GM19043 (cell line): ENCODE data around the gene POLR2M.

Source experiments
- ATAC-seq: cut with Tn5 transposase; IDR thresholded peaks from one replicate; pipeline ENCODE4 v1.9.1; 2021; ENCODE audit warnings: low read depth; ENCODE audit not compliant: unreplicated experiment

The POLR2M gene

DNA sequence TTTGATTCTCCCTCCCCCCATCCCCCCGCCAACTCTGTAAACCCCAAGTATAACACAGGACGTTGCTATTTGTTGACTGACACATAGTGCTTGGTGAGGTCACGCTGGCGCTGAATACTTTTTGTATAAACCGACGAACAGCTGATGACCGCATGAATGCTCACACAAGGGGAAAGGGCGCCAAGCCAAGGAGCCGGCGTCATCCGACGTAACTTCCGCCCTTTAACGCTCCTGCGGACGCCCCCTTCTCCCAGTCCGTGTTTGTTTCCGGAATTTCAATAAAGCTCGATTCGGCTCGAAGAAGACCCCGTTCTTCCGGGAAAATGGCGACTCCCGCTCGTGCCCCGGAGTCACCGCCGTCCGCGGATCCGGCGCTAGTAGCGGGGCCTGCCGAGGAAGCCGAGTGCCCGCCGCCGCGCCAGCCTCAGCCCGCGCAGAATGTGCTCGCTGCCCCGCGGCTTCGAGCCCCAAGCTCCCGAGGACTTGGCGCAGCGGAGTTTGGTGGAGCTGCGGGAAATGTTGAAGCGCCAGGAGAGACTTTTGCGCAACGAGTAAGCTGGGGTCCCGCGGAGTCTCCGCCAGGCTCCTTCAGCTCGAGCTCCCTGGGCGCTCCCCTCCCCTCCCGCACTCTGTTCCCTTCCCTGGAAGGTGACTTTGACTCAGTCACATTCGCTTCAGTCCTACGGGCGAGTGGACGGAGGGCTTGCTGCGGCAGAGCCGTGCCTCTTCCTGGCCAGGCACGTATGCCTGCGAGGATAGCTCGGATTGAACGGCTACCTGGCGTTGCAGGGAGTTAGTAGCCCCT lies at the start of gene POLR2M:
Gene POLR2M, plus strand, starts transcription at position 310 of the 805 bp plus-strand sequence. Its CDS starts 129 bp downstream, at position 439.
- peak; percentile 97 for ATAC-seq

DNA sequence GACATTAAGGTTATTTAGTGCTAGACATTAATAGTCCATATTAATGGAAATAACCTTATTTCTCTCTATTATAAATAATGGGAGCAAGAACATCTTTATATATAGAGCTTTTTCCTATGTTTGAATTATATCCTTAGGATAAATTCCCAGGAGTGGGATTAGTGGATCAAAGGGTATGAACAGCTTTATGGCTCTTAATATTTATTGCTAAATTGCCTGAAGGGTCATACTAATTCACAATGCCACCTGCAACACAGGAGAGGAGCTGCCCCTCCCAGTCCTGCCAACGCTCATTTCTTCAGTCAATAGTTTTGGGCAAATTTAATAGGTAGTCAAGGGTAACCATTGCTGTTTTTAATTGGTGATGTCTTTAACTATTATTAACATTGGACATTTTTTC lies 48.9 kb upstream of the POLR2M start:
- no peak for ATAC-seq

DNA sequence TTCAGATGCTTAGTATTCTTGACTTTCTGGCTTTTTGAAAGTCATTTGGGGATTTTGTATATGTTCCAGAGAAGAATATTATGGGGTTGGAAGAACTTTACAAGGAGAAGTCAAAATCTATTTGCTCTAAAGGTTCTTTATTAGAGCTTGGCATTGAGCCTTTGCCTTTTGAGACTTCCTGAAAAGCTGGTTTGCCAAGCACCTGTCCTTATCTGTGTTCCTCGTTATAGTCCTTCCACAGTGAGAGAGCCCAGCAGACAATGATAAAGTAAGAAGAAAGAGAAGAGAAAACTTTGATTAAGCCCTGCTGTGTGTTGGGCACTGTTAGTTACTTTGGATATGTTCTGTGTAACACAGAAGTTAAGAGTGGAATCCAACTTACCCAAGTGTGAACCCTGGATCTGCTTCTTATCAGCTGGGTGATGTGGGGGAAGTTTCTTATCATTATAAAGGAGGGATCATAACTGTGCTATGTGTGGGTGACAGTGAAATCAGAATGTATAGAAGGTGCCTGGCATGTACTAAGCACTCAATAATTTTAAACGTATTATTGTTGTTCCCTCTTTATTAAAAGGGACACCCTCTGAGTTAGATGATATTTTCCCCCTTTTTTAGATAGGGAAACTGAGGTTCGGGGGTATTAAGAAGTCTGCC lies 44.3 kb upstream of the POLR2M start:
- ATAC-seq, result no peak

DNA sequence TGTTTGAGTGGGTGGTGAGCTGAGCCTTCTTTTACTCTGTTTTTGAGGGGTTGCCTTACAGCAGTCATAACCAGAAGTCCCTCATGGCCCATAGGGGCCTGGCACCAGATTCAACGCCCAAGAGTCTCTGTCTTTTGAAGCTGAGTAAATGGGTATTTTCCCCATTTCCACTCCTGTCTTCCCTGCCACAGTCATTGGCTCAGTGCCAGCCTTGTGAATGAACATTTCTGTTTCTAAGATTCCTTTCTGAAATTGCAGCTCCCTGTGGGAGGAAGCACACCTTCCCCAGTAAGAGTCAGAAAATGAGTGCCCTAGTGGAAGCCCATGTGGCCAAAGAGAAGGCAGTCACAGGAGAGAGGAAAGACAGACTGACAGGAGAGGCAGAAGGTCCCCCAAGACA lies 43.7 kb upstream of the POLR2M start:
- no peak for ATAC-seq

DNA sequence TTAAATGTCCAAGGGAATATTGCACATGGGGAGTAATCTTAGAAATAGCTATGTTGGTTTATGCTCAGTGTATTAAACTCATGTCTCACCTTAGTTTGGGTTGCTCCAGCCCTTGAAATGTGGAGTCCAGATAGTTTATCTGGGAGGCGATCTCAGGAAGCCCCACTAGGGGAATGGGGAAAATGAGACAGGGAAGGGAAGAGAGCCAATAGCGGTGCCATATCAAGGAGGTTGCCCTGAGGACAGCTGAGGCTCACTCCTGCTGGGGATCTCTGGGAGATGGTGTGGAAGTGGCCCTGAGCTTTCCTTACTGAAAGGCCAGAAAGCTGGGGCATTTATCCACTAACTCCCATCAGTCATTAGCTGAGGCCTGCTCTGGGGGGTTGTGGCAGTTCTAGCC lies 43.3 kb upstream of the POLR2M start:
- no peak for ATAC-seq

DNA sequence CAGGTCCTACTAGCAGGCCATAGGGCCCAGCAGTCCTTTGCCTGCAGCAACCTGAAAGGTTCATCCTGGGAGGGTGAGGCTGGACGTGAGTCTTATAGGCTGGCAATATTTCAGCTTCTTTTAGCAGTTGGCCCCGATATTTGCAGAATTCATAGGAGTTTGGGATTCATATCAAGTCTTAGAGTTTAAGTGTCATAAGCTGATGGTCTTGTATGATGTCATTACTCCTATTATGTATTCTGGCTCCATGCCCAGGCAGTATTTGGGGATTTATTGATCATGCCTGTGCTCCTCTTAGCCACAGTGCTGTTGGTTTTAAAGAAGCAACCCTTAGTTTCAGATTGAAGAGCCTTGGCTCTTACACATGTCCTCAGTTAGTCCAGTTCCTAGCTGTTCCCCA lies 41.3 kb upstream of the POLR2M start:
- ATAC-seq, result no peak

DNA sequence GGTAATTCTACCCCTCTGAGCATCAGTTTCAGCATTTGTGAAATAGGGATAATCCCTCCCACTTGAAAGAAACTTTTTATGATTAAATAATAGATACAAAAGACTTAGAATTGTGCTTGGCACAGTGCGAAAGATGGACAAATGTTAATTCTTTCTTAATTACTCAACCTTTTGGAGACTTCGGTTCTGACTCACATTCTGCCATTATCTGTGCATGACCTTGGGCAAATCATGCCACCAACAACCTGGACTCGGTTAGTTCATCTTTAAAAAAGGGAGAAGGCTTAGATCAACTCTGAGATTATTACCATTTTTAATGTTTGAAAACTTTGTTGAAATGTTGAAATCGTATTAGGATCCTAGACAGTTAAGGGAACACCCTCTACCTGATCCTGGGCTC lies 40.6 kb upstream of the POLR2M start:
- no peak for ATAC-seq

DNA sequence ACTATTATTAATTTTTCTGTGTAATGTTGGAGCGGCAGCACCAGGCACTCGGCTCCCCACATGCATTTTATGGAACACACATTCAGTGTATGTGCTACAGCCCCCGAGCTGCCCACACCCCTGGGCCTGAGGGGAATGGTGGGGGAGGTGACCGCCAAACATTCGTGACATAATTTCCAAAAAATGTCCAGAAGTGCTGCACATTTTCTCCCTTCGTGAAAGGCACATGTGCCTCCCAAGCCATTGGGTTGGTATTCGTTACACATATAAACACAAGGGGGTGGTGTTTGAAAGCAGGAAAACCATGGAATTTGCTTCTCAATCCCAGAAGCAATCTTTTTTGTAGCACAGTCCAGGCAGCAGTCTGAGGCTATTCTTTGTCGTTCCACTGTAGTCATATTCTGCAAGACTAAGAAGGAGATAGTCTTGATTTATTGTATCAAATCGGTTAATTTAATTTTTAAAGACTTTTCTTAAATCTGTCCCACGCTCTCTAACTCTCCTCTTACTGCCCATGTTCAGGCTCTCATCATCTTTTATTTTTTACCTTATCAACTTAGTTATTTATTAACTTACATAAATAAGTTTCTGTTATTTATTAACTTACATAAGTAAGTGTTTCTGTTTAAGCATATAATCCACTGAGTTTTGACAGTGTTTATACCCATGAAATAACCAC lies 39.2 kb upstream of the POLR2M start:
- no peak for ATAC-seq

DNA sequence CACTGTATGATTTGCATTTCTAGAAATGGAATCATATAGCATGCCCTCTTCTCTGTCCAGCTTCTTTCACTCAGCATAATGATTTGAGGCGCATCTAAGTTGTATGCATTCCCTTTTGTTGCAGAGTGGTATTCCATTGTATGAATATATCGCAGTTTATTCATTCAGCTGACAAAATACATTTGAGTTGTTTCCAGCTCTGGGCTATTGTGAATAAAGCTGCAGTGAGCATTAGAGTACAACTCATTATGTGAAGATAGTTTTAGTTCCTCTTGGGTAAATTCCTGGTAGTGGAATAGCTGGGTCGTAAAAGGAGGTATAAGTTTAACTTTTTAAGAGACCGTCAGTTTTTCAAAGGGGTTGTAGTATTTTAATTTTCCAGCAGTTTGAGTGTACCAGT lies 38.5 kb upstream of the POLR2M start:
- ATAC-seq, result no peak

DNA sequence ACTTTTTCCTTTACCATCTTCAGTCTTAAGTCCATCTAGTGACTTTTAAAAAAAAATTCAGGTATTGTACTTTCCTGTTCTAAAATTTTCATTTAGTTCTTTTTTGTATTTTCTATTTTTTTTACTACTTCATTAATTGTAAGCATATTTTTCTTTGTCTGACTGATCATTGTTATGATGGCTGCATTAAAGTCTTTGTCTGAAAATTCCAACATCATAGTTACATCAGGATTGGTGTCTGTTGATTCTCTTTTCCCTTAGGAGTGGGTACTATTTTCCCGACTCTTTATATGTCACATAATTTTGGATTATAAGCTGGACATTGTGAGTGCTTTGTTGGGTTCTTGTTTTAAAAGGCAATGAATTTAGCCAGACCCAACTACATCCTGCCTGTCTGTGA lies 34.9 kb upstream of the POLR2M start:
- ATAC-seq, result no peak

DNA sequence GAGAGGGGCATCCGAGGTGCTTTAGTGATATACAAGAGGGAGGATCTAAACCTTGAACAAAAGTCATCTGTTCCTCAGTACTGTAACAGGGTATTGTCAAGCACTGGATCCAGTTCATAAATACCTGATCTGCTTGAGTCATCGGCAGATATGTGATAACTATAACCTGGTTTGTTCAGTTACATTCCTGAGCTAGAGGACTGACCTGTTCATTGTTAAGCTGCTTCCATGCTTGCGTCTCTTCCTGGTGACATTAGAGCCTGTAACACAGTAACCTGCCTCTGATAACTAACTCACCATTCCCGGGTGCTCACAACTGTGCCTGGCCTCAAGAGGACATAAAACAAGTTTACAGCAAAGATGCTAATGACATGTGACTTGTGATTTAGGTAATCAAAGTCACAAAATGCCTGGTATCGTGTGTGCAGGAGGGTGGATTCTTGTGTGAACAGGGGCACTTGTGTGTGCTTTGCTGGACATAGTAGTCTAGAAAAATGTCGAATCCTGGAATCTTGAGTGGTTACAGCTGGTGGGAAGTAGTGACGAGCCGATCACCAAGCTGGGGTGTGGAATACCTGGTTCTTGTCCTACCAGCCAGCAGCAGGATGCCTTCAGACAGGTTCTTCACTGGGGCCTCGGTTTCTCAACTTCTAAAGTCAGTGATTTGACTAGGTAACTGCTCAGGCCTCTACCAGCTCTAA lies 30.9 kb upstream of the POLR2M start:
- ATAC-seq, result no peak

DNA sequence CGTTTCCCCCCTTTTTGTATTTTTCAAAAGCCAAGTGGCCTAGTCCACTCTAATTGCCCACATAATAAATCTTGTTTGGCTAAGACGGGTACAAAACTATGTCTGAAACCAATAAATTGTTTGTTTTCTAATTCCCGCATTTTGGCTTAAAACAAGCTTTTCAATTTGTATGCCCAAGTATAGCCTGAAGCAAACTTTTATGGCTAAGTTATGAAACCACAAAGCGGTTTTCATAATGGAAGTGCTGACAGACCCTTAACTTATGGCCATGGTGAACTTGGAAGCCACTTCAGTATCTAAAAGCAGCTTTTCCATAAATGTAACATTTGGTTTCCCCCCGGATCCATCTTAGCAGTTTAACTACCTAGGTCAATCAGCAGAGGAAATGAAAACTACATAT lies 29.9 kb upstream of the POLR2M start:
- ATAC-seq, result no peak

DNA sequence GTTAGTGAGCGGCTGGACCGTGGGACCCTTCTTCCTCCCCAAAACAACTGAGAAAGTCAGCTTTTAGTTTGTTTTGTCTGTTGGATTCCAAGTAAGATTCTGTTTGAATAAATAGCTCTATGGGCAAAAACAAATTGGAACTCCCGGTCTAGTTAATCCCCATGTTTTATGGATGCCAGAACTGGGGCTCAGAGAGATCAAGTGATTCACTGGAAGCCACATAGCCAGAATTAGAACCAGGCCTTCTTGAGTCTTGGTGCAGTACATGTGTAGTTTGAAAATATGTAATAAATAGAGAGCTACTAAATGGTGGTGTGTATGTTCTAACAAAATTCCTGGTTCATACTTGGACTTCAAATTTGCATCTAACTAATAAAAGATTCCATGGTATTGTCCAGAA lies 29.3 kb upstream of the POLR2M start:
- no peak for ATAC-seq

DNA sequence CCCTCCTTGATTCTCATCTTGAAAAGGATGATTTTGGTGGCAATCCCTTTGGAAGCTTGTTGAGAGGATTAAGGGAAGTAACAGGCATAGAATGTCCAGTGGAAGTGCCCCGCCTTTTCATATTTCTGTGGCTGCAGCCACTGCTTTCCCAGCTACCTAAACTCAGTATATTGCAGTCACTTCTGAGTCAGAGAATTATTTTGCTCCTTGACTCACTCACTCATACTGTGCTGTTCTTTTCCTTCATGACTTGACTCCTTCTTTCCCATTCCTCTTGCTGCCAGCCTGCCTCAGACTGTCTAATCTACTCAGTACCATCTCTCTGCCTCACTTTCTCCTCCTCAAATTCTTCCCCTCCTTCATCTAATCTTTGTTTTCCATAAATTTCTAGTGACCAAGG lies 26.5 kb upstream of the POLR2M start:
- no peak for ATAC-seq

DNA sequence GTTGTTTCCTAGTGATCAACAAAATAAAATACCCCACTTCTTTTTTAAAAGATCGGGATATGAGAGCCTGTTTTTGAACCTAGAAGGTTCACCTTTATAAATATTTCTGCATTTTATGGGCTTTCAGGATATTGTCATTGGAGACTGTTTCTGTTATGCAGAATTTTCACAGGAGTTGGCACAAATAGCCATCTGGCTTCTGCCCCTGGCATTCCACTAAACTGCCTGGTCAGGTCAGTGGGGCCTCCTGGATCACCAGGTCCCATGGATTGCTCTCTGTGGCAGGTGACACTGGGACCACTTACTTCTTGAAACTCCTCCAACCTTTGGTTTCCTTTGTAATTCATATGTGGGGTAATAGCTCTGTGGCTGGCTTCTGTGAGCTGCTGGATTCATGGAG lies 25.5 kb upstream of the POLR2M start:
- no peak for ATAC-seq

DNA sequence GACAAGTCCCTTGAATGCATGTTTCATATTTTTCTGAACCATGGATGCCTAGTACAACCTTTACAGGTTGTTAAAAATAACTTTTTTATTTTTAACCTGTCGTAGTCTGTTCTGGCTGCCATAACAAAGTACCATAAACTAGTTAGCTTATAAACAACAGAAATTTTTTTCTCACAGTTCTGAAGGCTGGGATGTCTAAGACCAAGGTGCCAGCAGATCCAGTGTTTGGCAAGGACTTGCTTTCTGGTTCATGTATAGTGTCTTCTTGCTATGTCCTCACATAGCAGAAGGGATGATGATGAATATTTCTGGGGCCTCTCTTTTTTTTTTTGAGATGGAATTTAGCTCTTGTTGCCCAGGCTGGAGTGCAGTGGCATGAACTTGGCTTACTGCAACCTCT lies 23.0 kb upstream of the POLR2M start:
- ATAC-seq, result no peak

DNA sequence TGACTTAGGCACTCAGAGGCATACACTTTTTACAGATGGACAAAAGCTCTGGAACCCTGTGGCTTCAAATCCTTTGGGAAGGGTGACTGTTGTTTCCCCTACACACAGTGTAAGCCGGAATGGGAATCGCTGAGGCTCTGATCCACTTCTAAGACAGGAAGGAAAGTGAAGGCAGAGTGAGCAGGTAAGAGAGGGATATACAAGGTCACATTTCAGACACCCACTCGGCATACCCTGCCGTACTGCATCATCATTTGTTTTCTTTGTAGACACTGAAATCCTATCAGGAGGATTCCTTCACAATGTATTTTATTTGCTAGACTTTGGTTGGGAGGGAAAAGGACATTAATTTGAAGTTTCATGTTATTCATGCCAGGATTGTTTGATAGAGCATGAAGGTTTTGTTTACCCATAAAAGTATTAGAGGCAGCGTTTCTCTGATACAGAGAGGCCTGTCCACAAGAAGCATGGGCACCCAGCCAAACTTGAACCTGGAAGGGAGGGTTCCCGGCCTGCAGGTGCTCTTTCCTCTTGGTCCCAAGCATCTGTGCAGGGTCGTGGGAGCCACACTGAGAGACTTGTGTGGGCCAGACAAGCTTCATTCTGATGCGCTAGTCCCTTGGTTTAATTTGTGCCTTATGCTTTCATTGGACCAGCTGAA lies 21.9 kb upstream of the POLR2M start:
- ATAC-seq, result no peak

DNA sequence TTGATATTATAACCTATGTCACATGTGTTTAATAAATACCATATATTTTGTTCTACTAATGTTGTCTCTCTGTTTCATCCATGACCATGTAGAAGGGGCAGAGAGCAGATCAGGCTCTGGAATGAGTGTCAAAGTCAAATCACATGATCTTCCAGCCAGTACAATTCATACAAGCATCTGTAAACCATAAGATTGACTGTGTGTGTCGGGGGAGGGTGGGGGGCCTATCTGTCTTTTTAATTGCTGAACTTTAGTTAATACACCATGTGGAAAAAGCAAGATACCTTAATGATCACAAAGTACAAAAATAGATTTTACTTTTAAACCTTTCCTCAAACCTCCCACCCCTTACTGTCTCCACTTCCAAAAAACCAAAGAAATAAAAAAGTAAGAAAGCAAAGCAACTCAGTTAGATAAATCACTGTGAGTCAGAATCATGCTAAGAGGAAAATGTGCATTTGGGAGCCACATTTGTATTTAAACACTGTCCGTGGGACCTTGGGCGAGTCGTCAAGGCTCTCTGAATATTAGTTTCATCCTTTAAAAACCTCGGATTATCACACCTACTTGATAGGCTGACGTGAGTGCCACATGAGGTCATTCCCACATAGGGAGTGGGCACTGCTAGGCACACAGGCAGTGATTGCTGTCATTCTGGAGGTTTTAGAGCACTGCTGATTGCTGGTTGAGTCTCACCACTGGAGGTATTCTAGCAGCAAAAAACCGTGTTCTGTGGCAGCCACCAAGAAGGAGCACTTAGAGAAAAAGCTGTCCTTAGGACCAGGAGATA lies 21.0 kb upstream of the POLR2M start:
- no peak for ATAC-seq

DNA sequence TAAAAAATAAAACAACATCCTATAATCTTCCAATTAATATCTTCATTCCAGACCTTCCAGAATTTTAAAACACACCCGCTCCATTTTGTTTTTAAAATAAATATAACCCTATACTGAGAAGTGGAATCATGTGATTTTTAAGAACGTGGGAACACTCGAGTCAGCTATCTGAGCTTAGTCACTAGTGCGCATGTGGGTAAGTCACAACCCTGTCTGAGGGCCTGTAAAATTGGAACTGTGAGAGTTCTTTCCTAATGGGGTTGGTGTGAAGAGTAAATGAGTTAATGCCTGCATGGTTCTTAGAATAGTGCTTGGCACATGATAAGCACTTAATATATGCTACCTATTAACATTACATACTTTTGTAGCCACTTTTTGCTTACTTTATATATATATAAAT lies 19.9 kb upstream of the POLR2M start:
- ATAC-seq, result no peak
